Subcutaneous adipose tissue (tissue), 4 donors: ENCODE results near the gene PAH. TPM values are rescaled to one million over a fixed set of nuclear protein-coding genes. Genes with fewer than 3 reads are reported as not detected.

Experiments used
- total RNA-seq, 4 donors: library from RNA; depleted of rRNA; stranded (reverse); fragments of >200 nt; gene quantifications; one replicate each; pipeline ENCODE4 v1.1.0, GENCODE V29; 2016
- TF ChIP-seq, protein P1 (sequence below): fragments of 450-650 bp; IDR thresholded peaks from one replicate; pipeline ENCODE4 v1.5.1; 2016; ENCODE audit warnings: low read depth, mild to moderate bottlenecking, control low read depth, antibody characterized with exemption, moderate library complexity

PAH gene
- total RNA-seq, 4 donors from 2014 or later, result not detected

DNA sequence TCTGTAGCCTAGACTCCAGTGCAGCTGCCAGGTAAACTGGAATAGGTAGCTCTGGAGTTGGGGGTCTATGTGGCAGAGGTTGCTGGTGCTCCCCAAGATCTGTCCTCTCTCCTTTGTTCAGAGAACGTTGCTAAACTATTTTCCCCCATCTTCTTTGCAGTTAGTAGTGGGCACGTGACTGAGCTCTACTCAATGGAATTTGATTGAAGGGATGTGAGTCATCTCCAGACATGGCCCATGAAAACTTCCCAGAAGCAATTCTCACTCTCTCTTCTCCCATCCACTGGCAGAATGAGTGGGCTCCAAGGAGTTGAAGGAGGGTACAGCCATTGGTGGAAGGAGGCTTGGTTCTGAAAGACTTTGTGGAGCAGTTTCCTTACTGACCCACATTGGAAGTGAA, 44.0 kb downstream of the PAH start:
- TF ChIP-seq, protein P1, sequence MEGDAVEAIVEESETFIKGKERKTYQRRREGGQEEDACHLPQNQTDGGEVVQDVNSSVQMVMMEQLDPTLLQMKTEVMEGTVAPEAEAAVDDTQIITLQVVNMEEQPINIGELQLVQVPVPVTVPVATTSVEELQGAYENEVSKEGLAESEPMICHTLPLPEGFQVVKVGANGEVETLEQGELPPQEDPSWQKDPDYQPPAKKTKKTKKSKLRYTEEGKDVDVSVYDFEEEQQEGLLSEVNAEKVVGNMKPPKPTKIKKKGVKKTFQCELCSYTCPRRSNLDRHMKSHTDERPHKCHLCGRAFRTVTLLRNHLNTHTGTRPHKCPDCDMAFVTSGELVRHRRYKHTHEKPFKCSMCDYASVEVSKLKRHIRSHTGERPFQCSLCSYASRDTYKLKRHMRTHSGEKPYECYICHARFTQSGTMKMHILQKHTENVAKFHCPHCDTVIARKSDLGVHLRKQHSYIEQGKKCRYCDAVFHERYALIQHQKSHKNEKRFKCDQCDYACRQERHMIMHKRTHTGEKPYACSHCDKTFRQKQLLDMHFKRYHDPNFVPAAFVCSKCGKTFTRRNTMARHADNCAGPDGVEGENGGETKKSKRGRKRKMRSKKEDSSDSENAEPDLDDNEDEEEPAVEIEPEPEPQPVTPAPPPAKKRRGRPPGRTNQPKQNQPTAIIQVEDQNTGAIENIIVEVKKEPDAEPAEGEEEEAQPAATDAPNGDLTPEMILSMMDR, result no peak

DNA sequence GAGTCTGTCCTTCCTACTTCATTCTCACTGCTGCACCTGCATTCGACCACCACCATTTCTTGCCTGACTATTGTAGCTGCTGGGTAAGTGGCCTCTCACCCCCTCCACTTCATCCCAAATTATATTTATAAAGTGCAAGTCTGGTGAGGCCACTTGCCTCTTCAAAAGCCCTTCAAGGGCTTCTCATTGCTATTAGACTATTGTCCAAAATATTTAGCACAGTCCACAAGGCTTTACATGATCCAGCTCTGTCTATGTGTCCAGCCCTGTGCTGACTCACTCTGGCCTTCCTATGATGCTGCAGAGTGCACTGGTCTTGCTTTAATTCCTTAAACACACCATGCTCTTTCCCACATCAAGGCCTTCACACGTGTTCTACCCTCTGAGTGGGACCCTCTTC, 46.0 kb downstream of the PAH start:
- TF ChIP-seq, protein P1, result no peak

DNA sequence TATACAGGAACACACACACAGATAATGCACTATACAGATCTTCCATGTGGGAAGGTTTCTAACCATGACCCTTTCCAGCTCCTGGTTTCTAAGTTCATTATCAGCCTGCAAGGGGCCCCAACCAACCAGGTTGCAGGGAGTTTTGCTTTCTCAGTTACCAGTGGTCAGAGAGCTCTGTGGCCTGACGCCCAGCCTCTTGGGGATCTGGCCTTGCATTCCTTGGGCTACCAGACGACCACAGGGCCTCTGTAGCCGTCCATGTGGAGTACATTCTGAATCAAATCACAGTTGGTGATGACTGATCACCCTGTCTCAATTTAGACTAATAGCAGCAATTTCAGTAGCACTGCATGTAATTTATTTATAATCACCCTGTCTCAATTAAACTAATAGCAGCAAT, 47.5 kb downstream of the PAH start:
- TF ChIP-seq, protein P1, result no peak

DNA sequence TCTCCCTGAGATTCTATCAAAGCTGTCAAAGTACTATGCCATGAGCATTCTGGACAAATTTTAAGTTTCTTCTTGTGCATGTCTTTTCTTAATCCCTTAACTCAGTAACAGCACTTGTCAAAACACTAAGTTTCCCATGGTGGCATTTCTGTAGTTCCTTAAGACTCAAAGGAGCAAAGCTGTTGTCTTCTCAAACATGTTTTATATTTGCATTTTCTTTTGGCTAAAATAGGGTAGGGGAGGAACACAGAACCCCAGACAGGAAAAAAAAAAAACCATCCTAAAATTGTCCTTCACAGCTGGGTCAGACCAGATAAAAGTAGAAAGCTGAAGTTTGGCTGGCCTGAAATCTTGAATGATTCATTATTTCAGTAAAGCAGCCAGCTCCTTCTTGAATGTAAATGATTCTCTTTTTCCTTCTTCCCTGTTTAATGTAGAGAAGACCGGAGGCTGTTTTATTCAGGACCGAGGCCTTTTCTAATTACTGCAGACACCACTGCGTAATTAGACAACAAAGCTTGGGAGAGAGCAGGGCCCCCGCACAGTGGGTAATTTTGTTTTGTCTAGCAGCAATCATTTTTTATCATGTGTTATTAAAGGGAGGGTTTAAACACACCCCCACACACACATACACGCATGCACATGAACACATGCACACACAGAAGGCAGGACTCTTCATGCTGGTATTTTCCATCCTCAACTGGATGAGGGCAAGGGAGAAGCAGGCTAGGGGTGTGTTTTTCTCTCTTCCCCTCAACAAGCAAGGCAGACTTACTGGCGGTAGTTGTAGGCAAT, 51.0 kb downstream of the PAH start:
- TF ChIP-seq, protein P1, result no peak

DNA sequence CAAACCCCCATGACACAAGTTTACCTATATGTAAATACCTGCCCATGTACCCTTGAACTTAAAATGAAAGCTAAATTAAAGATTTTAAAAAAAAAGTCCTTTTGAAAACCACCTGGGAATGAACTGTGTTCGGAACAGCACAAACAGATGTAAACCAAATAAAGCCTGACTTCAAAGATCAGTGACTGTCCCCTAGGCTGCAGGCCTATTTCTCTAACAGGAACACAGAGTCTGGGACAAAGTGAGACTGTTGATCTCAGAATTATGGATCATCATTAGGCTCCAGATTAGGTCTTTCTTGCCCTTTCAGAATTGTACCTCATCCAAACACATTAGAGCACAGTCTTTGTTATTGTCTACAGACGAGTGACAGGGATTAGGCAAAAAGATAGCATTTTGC, 54.6 kb downstream of the PAH start:
- TF ChIP-seq, protein P1, result no peak

DNA sequence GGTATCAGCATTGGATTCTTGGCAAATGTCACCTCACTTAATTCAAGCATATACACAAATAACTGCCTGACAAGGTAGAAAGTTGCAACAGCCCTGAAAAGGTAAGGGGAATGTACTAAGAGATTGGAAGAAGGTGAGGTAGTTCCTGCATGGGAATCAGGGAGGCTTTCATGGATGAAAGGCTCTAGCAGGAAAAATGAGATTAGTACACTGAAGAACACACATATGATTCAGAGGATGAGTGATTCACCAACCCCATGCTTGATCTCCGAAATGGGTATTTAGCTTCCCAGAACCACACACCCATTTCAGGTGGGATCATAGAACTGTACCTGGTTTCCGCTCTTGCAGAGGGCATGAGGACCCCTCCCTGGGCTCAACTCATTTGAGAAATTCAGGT, 65.8 kb downstream of the PAH start:
- TF ChIP-seq, protein P1, result no peak

DNA sequence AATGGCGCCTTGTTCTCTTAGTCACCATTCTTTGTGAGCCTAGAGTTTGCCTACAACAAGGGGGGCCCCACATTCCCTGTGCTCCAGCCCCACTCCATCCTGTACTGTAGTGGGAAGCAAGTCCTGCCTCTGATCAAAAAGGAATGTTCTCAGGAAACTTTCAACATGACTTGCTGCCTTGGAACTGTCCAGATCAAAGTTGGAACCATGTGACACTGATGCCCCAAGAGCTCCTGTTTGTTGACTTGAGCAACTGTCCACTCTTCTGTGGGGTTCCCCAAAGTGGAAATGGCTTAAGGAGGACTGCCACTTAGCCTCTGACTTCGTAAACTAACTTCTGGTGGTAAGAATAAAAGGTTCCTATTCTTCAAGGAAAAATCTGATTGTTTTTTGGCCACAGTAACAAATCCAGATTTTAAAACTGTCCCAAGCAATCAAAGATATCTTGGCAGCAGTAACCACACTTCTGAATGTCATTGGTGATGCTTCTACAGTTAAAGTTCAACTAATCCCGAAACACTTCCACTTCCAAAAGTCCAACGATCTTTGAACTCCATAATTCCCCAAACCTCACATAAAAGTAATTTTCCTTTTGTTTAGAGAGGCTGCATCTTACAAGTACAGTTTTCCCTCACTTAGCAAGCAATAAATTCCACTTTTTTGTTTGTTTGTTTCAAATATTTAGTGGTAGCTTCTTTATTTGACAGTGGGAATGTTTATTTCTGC, 67.2 kb downstream of the PAH start:
- TF ChIP-seq, protein P1, result no peak
